IMR-90 (cell line): ENCODE data around the gene ALAS1. TPM values are rescaled to one million over a fixed set of nuclear protein-coding genes. Genes with fewer than 3 reads are reported as not detected.

Experiments used
- ATAC-seq: fragments of 200-7000 bp; cut with Tn5 transposase; 2 replicates; pipeline ENCODE4 v1.9.1; 2020; ENCODE audit warnings: low read depth, mild to moderate bottlenecking, moderate library complexity
- BruUV-seq: library from RNA; stranded (reverse); fragments of 400-500 nt; replicated peaks from 2 replicates; lab custom pipeline; 2021; lab: Mats Ljungman, UMichigan
- CTCF ChIA-PET: fragments of 300-600 bp; formaldehyde crosslinking; extraction: SDS; loops from one replicate; lab custom pipeline; 2021; ENCODE audit warnings: antibody characterized with exemption; lab: Yijun Ruan, JAX
- POLR2A ChIA-PET: fragments of 300-600 bp; sonication (Branson Sonifier 250); formaldehyde crosslinking; loops from one replicate; lab custom pipeline; 2022; ENCODE audit warnings: antibody characterized with exemption; ENCODE audit not compliant: unreplicated experiment; lab: Charles Lee
- DNase-seq: peaks from one replicate; pipeline ENCODE4 v3.0.0; 2013
- H2AFZ ChIP-seq: replicated peaks from 2 replicates; pipeline ENCODE3; 2013; ENCODE audit warnings: low read length, mild to moderate bottlenecking; ENCODE audit not compliant: poor library complexity
- H2AK5ac ChIP-seq: 2 replicates; pipeline ENCODE4 v1.6.1; 2013; ENCODE audit warnings: low read depth, low read length, inconsistent platforms
- H2AK9ac ChIP-seq: replicated peaks from 2 replicates; pipeline ENCODE3; 2013; ENCODE audit warnings: mild to moderate bottlenecking, low read depth, low read length, moderate library complexity; ENCODE audit not compliant: poor library complexity
- H2BK120ac ChIP-seq: 2 replicates; pipeline ENCODE4 v1.6.1; 2013; ENCODE audit warnings: low read depth, low read length, inconsistent platforms
- H2BK15ac ChIP-seq: 3 replicates; pipeline ENCODE4 v1.6.1; 2013; ENCODE audit warnings: low read depth, low read length, inconsistent platforms
- H2BK20ac ChIP-seq: 2 replicates; pipeline ENCODE4 v1.6.1; 2013; ENCODE audit warnings: low read depth, mild to moderate bottlenecking, inconsistent platforms, low read length, moderate library complexity
- H2BK5ac ChIP-seq: 2 replicates; pipeline ENCODE4 v1.6.1; 2013; ENCODE audit warnings: mild to moderate bottlenecking, low read depth, low read length, inconsistent platforms; ENCODE audit not compliant: poor library complexity, severe bottlenecking
- H3K14ac ChIP-seq: replicated peaks from 2 replicates; pipeline ENCODE4 v1.6.1; 2013; ENCODE audit warnings: low read depth, low read length, inconsistent platforms
- H3K18ac ChIP-seq: 2 replicates; pipeline ENCODE4 v1.6.1; 2013; ENCODE audit warnings: low read depth, low read length, control low read depth
- H3K23ac ChIP-seq: 2 replicates; pipeline ENCODE4 v1.6.1; 2013; ENCODE audit warnings: low read depth, low read length, inconsistent platforms
- H3K27ac ChIP-seq: 2 replicates; pipeline ENCODE4 v1.5.1; 2013; ENCODE audit warnings: mild to moderate bottlenecking, control low read depth, low read length; ENCODE audit not compliant: insufficient read depth
- H3K27me3 ChIP-seq: 2 replicates; pipeline ENCODE4 v1.6.1; 2013; ENCODE audit warnings: low read length; ENCODE audit not compliant: control insufficient read depth, insufficient read depth
- H3K36me3 ChIP-seq: 2 replicates; pipeline ENCODE4 v1.6.1; 2013; ENCODE audit warnings: low read length, mixed read lengths; ENCODE audit not compliant: control insufficient read depth, insufficient read depth
- H3K4ac ChIP-seq: 2 replicates; pipeline ENCODE4 v1.6.1; 2013; ENCODE audit warnings: low read depth, low read length, inconsistent platforms
- H3K4me1 ChIP-seq: 2 replicates; pipeline ENCODE4 v1.6.1; 2013; ENCODE audit warnings: low read length, mixed read lengths; ENCODE audit not compliant: control insufficient read depth, insufficient read depth
- H3K4me2 ChIP-seq: 2 replicates; pipeline ENCODE4 v1.6.1; 2013; ENCODE audit warnings: low read depth, mild to moderate bottlenecking, control low read depth, low read length, moderate library complexity
- H3K4me3 ChIP-seq: 2 replicates; pipeline ENCODE4 v1.5.1; 2013; ENCODE audit warnings: low read depth, mild to moderate bottlenecking, control low read depth, low read length, moderate library complexity; ENCODE audit not compliant: insufficient read depth
- H3K56ac ChIP-seq: 2 replicates; pipeline ENCODE4 v1.6.1; 2013; ENCODE audit warnings: low read length, inconsistent platforms; ENCODE audit not compliant: insufficient read depth; ENCODE audit errors: extremely low read depth
- H3K79me1 ChIP-seq, 2 experiments: 2 replicates each; pipeline ENCODE4 v1.6.1; 2013; ENCODE audit warnings: low read length in 2 of 2, inconsistent platforms in 1 of 2, low read depth in 1 of 2
- H3K9ac ChIP-seq: 2 replicates; pipeline ENCODE4 v1.6.1; 2013; ENCODE audit warnings: low read depth, low read length, control low read depth
- H3K9me1 ChIP-seq: 2 replicates; pipeline ENCODE4 v1.6.1; 2013; ENCODE audit warnings: low read length, inconsistent platforms; ENCODE audit not compliant: insufficient read depth
- H3K9me3 ChIP-seq: 2 replicates; pipeline ENCODE4 v1.6.1; 2013; ENCODE audit warnings: low read length; ENCODE audit not compliant: control insufficient read depth, insufficient read depth
- H4K20me1 ChIP-seq: 2 replicates; pipeline ENCODE4 v1.6.1; 2013; ENCODE audit warnings: low read length, inconsistent platforms; ENCODE audit not compliant: insufficient read depth
- H4K5ac ChIP-seq: 2 replicates; pipeline ENCODE4 v1.6.1; 2013; ENCODE audit warnings: mild to moderate bottlenecking, low read depth, low read length, control low read depth
- H4K8ac ChIP-seq, 2 experiments: 2 replicates each; pipeline ENCODE4 v1.6.1; 2013; ENCODE audit warnings: low read depth in 2 of 2, low read length in 2 of 2, control low read depth in 1 of 2, inconsistent platforms in 1 of 2
- H4K91ac ChIP-seq: 2 replicates; pipeline ENCODE4 v1.6.1; 2013; ENCODE audit warnings: low read depth, low read length, inconsistent platforms; ENCODE audit not compliant: insufficient read depth
- BHLHE40 ChIP-seq: fragments of 150-350 bp; IDR thresholded peaks from 2 replicates; pipeline ENCODE4 v1.6.1; 2016; ENCODE audit warnings: mild to moderate bottlenecking, low read depth, low read length
- CEBPB ChIP-seq: IDR thresholded peaks from 2 replicates; pipeline ENCODE4 v1.6.1; 2012; ENCODE audit warnings: low read depth, low read length, improper control_type of control experiment
- CHD1 ChIP-seq: IDR thresholded peaks from 2 replicates; pipeline ENCODE4 v1.6.1; 2012; ENCODE audit warnings: low read depth, low read length, improper control_type of control experiment
- FOS ChIP-seq: fragments of 150-350 bp; IDR thresholded peaks from 2 replicates; pipeline ENCODE4 v1.6.1; 2016; ENCODE audit warnings: low read depth, low read length
- MAFK ChIP-seq: IDR thresholded peaks from 2 replicates; pipeline ENCODE4 v1.6.1; 2012; ENCODE audit warnings: low read depth, low read length, improper control_type of control experiment
- MAZ ChIP-seq: IDR thresholded peaks from 2 replicates; pipeline ENCODE4 v1.6.1; 2012; ENCODE audit warnings: low read depth, mild to moderate bottlenecking, low read length, improper control_type of control experiment, moderate library complexity, borderline replicate concordance
- MXI1 ChIP-seq: IDR thresholded peaks from 2 replicates; pipeline ENCODE4 v1.6.1; 2012; ENCODE audit warnings: low read depth, mild to moderate bottlenecking, low read length, moderate library complexity, borderline replicate concordance
- NFE2L2 ChIP-seq: fragments of 150-350 bp; IDR thresholded peaks from 2 replicates; pipeline ENCODE4 v1.6.1; 2016; ENCODE audit warnings: low read depth, mild to moderate bottlenecking, low read length
- POLR2A ChIP-seq: IDR thresholded peaks from 2 replicates; pipeline ENCODE4 v1.6.1; 2012; ENCODE audit warnings: mild to moderate bottlenecking, low read depth, low read length
- RAD21 ChIP-seq: IDR thresholded peaks from 2 replicates; pipeline ENCODE4 v1.6.1; 2012; ENCODE audit warnings: low read length, improper control_type of control experiment
- RCOR1 ChIP-seq: IDR thresholded peaks from 2 replicates; pipeline ENCODE4 v1.6.1; 2012; ENCODE audit warnings: mild to moderate bottlenecking, low read length, improper control_type of control experiment; ENCODE audit not compliant: insufficient replicate concordance
- RFX5 ChIP-seq: IDR thresholded peaks from 2 replicates; pipeline ENCODE4 v1.8.0; 2012; ENCODE audit warnings: low read depth, mild to moderate bottlenecking, low read length, moderate library complexity
- WGBS, 2 experiments: methylation state at CpG; one replicate each; pipeline versions ENCODE4 v1.1.5 to v1.1.7; 2013; ENCODE audit warnings: missing lambda C conversion rate in 2 of 2; ENCODE audit not compliant: insufficient read length in 1 of 2; ENCODE audit errors: extremely low coverage in 2 of 2; 5-methylcytosine and 5-hydroxymethylcytosine counted together
- dilution Hi-C: fragments of 300-500 bp; cut with HindIII; formaldehyde crosslinking; loops from one replicate; pipeline ENCODE4 v1.14.3; 2018; ENCODE audit warnings: low sequenced_read_pairs; ENCODE audit not compliant: unreplicated experiment
- in situ Hi-C: fragments of 300-500 bp; cut with MboI; formaldehyde crosslinking; loops from 3 replicates; pipeline ENCODE4 v1.14.3; 2019; ENCODE audit warnings: low sequenced_read_pairs, inconsistent platforms, mixed read lengths
- intact Hi-C: fragments of 100-400 bp; cut with micrococcal nuclease; formaldehyde crosslinking; loops from 2 replicates; pipeline ENCODE4 v1.10.0; 2022
- polyA plus RNA-seq, 3 experiments: library from polyadenylated mRNA; depleted of rRNA; stranded (reverse); fragments of >200 nt; gene quantifications; 2 replicates each; pipeline ENCODE4 v1.2.3, GENCODE V29; 2012; ENCODE audit warnings: low replicate concordance in 1 of 3
- total RNA-seq: library from RNA; depleted of rRNA; stranded (reverse); fragments of >200 nt; gene quantifications from 2 replicates; pipeline ENCODE4 v1.2.3, GENCODE V29; 2012
- TF ChIP-seq, protein P1 (sequence below): conservative IDR thresholded peaks from 2 replicates; pipeline ENCODE4 v1.5.1; 2012; ENCODE audit warnings: mild to moderate bottlenecking, low read depth, low read length, improper control_type of control experiment
- TF ChIP-seq, protein P2 (sequence below): fragments of 150-350 bp; IDR thresholded peaks from 2 replicates; pipeline ENCODE4 v1.6.1; 2017; ENCODE audit warnings: mild to moderate bottlenecking, antibody characterized with exemption, low read length, low read depth
- TF ChIP-seq, protein P3 (sequence below): fragments of 150-350 bp; IDR thresholded peaks from 2 replicates; pipeline ENCODE4 v1.6.1; 2016; ENCODE audit warnings: low read depth, mild to moderate bottlenecking, low read length, moderate library complexity, borderline replicate concordance

The ALAS1 gene
- total and polyA plus RNA-seq, 2 of the 4 experiments (the other 2 are of a cell fraction), result 32.8 to 47.2 TPM

DNA sequence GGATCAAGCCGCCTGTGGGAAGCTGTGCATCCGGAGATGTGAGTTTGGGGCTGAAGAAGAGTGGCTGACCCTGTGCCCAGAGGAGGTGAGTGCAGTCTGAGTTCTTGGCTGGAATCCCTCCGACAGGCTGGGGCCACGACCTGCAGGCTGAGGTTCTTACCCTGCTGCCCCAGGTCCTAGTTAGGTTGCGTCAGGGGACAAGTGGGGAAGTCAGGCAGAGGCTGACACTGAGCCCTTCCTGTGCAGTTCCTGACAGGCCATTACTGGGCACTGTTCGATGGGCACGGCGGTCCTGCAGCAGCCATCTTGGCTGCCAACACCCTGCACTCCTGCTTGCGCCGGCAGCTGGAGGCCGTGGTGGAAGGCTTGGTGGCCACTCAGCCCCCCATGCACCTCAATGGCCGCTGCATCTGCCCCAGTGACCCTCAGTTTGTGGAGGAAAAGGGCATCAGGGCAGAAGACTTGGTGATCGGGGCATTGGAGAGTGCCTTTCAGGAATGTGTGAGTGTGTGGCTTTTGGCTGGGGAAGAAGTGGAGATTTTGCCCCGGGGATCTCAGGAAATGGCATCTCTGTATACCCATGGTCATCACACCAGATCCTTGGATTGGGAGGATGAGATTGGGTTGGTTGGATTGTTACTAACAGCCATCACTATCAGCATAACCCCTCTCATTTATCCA is 48.9 kb downstream of the ALAS1 start:
- no peak overlapping the region for H3K27ac ChIP-seq
- H3K4me3 ChIP-seq, result no peak overlapping the region
- H2BK20ac ChIP-seq, result no peak overlapping the region
- no peak overlapping the region for H3K18ac ChIP-seq
- H4K8ac ChIP-seq, result no peak overlapping the region; a peak in 1 of 4 replicates
- intact Hi-C loops, result no loop called here
- peaks cover 16% of the 10 kb centered on the region; the same call in 1 of the 2 replicates for H4K20me1 ChIP-seq
- 83% methylated on average over 8 of the region's 14 CpGs; no CpG with 5 or more reads in 1 of the 2 experiments for WGBS, 2 experiments
- ChIA-PET POLR2A (interaction anchor here (1.1 kb wide), 1 partner anchor 13 kb away, joined by 3 read pairs; no protein-coding TSS in a partner anchor), CTCF (interaction anchor here (1.2 kb wide), 1 partner anchor 12 kb away, joined by 3 read pairs; no protein-coding TSS in a partner anchor)
- H2BK5ac ChIP-seq, result no peak overlapping the region
- peak overlapping the region; percentile 95; the same call in 1 of the 2 replicates for H2AK5ac ChIP-seq
- ATAC-seq (no peak), DNase-seq (no peak)
- H3K4me2 ChIP-seq, result peak overlapping the region; percentile 84; the same call in 1 of the 2 replicates
- H3K56ac ChIP-seq, result no peak overlapping the region
- H3K4me1 ChIP-seq, result peaks cover 20% of the 10 kb centered on the region
- in situ Hi-C loops, result no loop called here
- no TSS peak for BruUV-seq
- H2BK120ac ChIP-seq, result no peak overlapping the region
- H3K23ac ChIP-seq, result no peak overlapping the region
- H3K36me3 ChIP-seq, result peaks cover 30% of the 10 kb centered on the region
- TF ChIP-seq NFE2L2 (no peak), BHLHE40 (no peak), MAZ (no peak), RCOR1 (no peak), MXI1 (no peak), POLR2A (no peak), CHD1 (no peak), FOS (no peak), RFX5 (no peak), MAFK (no peak), CEBPB (no peak), RAD21 (no peak)
- TF ChIP-seq, protein P1, sequence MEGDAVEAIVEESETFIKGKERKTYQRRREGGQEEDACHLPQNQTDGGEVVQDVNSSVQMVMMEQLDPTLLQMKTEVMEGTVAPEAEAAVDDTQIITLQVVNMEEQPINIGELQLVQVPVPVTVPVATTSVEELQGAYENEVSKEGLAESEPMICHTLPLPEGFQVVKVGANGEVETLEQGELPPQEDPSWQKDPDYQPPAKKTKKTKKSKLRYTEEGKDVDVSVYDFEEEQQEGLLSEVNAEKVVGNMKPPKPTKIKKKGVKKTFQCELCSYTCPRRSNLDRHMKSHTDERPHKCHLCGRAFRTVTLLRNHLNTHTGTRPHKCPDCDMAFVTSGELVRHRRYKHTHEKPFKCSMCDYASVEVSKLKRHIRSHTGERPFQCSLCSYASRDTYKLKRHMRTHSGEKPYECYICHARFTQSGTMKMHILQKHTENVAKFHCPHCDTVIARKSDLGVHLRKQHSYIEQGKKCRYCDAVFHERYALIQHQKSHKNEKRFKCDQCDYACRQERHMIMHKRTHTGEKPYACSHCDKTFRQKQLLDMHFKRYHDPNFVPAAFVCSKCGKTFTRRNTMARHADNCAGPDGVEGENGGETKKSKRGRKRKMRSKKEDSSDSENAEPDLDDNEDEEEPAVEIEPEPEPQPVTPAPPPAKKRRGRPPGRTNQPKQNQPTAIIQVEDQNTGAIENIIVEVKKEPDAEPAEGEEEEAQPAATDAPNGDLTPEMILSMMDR, result no peak
- TF ChIP-seq, protein P2, sequence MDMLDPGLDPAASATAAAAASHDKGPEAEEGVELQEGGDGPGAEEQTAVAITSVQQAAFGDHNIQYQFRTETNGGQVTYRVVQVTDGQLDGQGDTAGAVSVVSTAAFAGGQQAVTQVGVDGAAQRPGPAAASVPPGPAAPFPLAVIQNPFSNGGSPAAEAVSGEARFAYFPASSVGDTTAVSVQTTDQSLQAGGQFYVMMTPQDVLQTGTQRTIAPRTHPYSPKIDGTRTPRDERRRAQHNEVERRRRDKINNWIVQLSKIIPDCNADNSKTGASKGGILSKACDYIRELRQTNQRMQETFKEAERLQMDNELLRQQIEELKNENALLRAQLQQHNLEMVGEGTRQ, result no peak
- TF ChIP-seq, protein P3, sequence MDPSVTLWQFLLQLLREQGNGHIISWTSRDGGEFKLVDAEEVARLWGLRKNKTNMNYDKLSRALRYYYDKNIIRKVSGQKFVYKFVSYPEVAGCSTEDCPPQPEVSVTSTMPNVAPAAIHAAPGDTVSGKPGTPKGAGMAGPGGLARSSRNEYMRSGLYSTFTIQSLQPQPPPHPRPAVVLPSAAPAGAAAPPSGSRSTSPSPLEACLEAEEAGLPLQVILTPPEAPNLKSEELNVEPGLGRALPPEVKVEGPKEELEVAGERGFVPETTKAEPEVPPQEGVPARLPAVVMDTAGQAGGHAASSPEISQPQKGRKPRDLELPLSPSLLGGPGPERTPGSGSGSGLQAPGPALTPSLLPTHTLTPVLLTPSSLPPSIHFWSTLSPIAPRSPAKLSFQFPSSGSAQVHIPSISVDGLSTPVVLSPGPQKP, result no peak
- no peak overlapping the region for H3K9ac ChIP-seq
- H3K79me1 ChIP-seq, result peaks cover 9 to 63% of the 10 kb centered on the region in 2 experiments
- peak overlapping the region; percentile 12 for H2AFZ ChIP-seq
- H3K27me3 ChIP-seq, result no peaks in the 10 kb centered on the region
- H3K9me3 ChIP-seq, result 0 out of 2 replicates have a peak, but pooled peaks cover 1% of the 10 kb centered on the region
- H2BK15ac ChIP-seq, result no peak overlapping the region
- dilution Hi-C loops, result no loop called here
- H3K9me1 ChIP-seq, result peaks cover 34% of the 10 kb centered on the region
- H2AK9ac ChIP-seq, result peak overlapping the region; percentile 82
- H3K14ac ChIP-seq, result no peak overlapping the region
- no peak overlapping the region for H4K5ac ChIP-seq
- H4K91ac ChIP-seq, result no peak overlapping the region
- H3K4ac ChIP-seq, result peak overlapping the region; percentile 75; the same call in 1 of the 2 replicates
